Caco-2 (cell line): ENCODE measurements around the gene FBXO24. TPM values are rescaled to one million over a fixed set of nuclear protein-coding genes. Genes with fewer than 3 reads are reported as not detected.
A peak's percentile ranks its signal among the peaks of the same experiment; 100 is the strongest.

Source experiments
- BruUV-seq: library from RNA; stranded (reverse); fragments of 400-500 nt; replicated peaks from 2 replicates; lab custom pipeline; 2021; lab: Mats Ljungman, UMichigan
- CTCF ChIA-PET: fragments of 300-600 bp; sonication (Branson Sonifier 250); formaldehyde crosslinking; loops from one replicate; lab custom pipeline; 2022; ENCODE audit warnings: antibody characterized with exemption; lab: Charles Lee
- POLR2A ChIA-PET: fragments of 300-600 bp; sonication (Branson Sonifier 250); formaldehyde crosslinking; loops from one replicate; lab custom pipeline; 2022; ENCODE audit warnings: antibody characterized with exemption; lab: Charles Lee
- DNase-seq, 2 experiments: peaks; one replicate each; pipeline versions ENCODE4 v3.0.0 to v3.0.0-alpha.2; 2020 to 2022
- H3K27me3 ChIP-seq: replicated peaks from 2 replicates; pipeline ENCODE4 v1.6.0; 2011; ENCODE audit warnings: low read length; ENCODE audit not compliant: control insufficient read depth, insufficient read depth
- H3K36me3 ChIP-seq: 2 replicates; pipeline ENCODE4 v1.5.1; 2011; ENCODE audit warnings: low read length; ENCODE audit not compliant: control insufficient read depth, insufficient read depth
- H3K4me1 ChIP-seq: fragments of 250-450 bp; sonication (Bioruptor Pico); 2 replicates; pipeline ENCODE4 v1.5.1; 2020; ENCODE audit warnings: mild to moderate bottlenecking
- H3K4me3 ChIP-seq: 2 replicates; pipeline ENCODE4 v1.5.1; 2011; ENCODE audit warnings: low read depth, mild to moderate bottlenecking, control low read depth, low read length
- H3K9me3 ChIP-seq: fragments of 250-450 bp; sonication (Bioruptor Pico); 2 replicates; pipeline ENCODE4 v1.5.1; 2020; ENCODE audit warnings: mild to moderate bottlenecking, moderate library complexity
- H3K27ac Mint-ChIP-seq: one replicate; pipeline ENCODE4 v1.8.0; 2022; ENCODE audit warnings: mixed read lengths; ENCODE audit not compliant: unreplicated experiment
- H3K27me3 Mint-ChIP-seq: one replicate; pipeline ENCODE4 v1.8.0; 2022; ENCODE audit warnings: mixed read lengths; ENCODE audit not compliant: insufficient read depth, unreplicated experiment
- H3K36me3 Mint-ChIP-seq: one replicate; pipeline ENCODE4 v1.8.0; 2022; ENCODE audit warnings: mild to moderate bottlenecking, mixed read lengths; ENCODE audit not compliant: insufficient read depth, unreplicated experiment
- H3K4me1 Mint-ChIP-seq: one replicate; pipeline ENCODE4 v1.8.0; 2022; ENCODE audit warnings: low read depth, mixed read lengths; ENCODE audit not compliant: unreplicated experiment
- H3K4me3 Mint-ChIP-seq: one replicate; pipeline ENCODE4 v1.8.0; 2022; ENCODE audit warnings: mild to moderate bottlenecking, moderate library complexity, mixed read lengths; ENCODE audit not compliant: unreplicated experiment
- H3K9me3 Mint-ChIP-seq: one replicate; pipeline ENCODE4 v1.8.0; 2022; ENCODE audit warnings: mixed read lengths; ENCODE audit not compliant: unreplicated experiment
- intact Hi-C: fragments of 100-400 bp; cut with micrococcal nuclease; formaldehyde crosslinking; loops from one replicate; pipeline ENCODE4 v1.10.0; 2022; ENCODE audit not compliant: unreplicated experiment
- total RNA-seq: library from RNA; stranded (reverse); gene quantifications from 2 replicates; pipeline ENCODE4 v1.2.3, GENCODE V29; 2022
- TF ChIP-seq, protein P1 (sequence below), 2 experiments: fragments of 200-600 bp in 1 of 2; IDR thresholded peaks; 1 replicate in 1 of 2; 2 replicates in 1 of 2; pipeline versions ENCODE4 v1.5.1 to v1.8.0; 2011 to 2022; ENCODE audit warnings: antibody characterized with exemption in 1 of 2, control low read depth in 1 of 2, inconsistent platforms in 1 of 2, low read depth in 1 of 2, low read length in 1 of 2, mild to moderate bottlenecking in 1 of 2, moderate library complexity in 1 of 2; ENCODE audit not compliant: insufficient read depth in 1 of 2, severe bottlenecking in 1 of 2, unreplicated experiment in 1 of 2

FBXO24 gene
- total RNA-seq, 1 experiment from 2014 or later: 1.5 TPM

- H3K4me3 Mint-ChIP-seq: peak overlapping the region; percentile 52
- peaks cover 54% of the 10 kb centered on the region for H3K4me1 ChIP-seq
- H3K36me3 Mint-ChIP-seq: peaks cover 44% of the 10 kb centered on the region
- no peaks in the 10 kb centered on the region for H3K27me3 Mint-ChIP-seq
- BruUV-seq: no TSS peak
- peak overlapping the region; percentile 80 for H3K27ac Mint-ChIP-seq
- peaks cover 58% of the 10 kb centered on the region for H3K4me1 Mint-ChIP-seq
- no peaks in the 10 kb centered on the region for H3K9me3 Mint-ChIP-seq
- intact Hi-C loops: loop anchor here (5.0 kb wide), 1 partner anchor 44 kb away; no protein-coding TSS in a partner anchor
- no peak for DNase-seq
- no peak overlapping the region for H3K4me3 ChIP-seq
- no peaks in the 10 kb centered on the region; the same call in 1 of the 2 replicates for H3K36me3 ChIP-seq
- TF ChIP-seq, protein P1, sequence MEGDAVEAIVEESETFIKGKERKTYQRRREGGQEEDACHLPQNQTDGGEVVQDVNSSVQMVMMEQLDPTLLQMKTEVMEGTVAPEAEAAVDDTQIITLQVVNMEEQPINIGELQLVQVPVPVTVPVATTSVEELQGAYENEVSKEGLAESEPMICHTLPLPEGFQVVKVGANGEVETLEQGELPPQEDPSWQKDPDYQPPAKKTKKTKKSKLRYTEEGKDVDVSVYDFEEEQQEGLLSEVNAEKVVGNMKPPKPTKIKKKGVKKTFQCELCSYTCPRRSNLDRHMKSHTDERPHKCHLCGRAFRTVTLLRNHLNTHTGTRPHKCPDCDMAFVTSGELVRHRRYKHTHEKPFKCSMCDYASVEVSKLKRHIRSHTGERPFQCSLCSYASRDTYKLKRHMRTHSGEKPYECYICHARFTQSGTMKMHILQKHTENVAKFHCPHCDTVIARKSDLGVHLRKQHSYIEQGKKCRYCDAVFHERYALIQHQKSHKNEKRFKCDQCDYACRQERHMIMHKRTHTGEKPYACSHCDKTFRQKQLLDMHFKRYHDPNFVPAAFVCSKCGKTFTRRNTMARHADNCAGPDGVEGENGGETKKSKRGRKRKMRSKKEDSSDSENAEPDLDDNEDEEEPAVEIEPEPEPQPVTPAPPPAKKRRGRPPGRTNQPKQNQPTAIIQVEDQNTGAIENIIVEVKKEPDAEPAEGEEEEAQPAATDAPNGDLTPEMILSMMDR (IDR thresholded peaks at IDR 0.05; ENCODE audit: insufficient read depth in 1 of 2, low read depth in 1 of 2, low read length in 1 of 2, severe bottlenecking in 1 of 2, unreplicated experiment in 1 of 2): no peak
- ChIA-PET POLR2A (interaction anchor here (1.1 kb wide), 1 partner anchor 13 kb away, joined by 7 read pairs; no protein-coding TSS in a partner anchor), CTCF (interaction anchor here (0.8 to 1.7 kb wide), 2 partner anchors 13 to 15 kb away, joined by 3 to 8 read pairs; no protein-coding TSS in a partner anchor)
- no peaks in the 10 kb centered on the region for H3K27me3 ChIP-seq
- H3K9me3 ChIP-seq: no peaks in the 10 kb centered on the region
Observed at GRCh38 chr7:100546129-100546925, 39.8 kb upstream of the FBXO24 start.

- no TSS peak for BruUV-seq
- peak overlapping the region; percentile 52 for H3K4me3 Mint-ChIP-seq
- H3K4me1 ChIP-seq: peaks cover 49% of the 10 kb centered on the region
Observed at GRCh38 chr7:100546926-100547800, 39.0 kb upstream of the FBXO24 start.

More at GRCh38 chr7:100546926-100547800, 39.0 kb upstream of the FBXO24 start:
- CTCF ChIA-PET: interaction anchor here (0.5 kb wide), 1 partner anchor 331 kb away, joined by 3 read pairs; no protein-coding TSS in a partner anchor
- DNase-seq: no peak
- Histone ChIP-seq H3K27me3 (no peaks in the 10 kb centered on the region), H3K4me3 (no peak overlapping the region), H3K9me3 (no peaks in the 10 kb centered on the region), H3K36me3 (no peaks in the 10 kb centered on the region; the same call in 1 of the 2 replicates)
- TF ChIP-seq, protein P1 (IDR thresholded peaks at IDR 0.05; ENCODE audit: insufficient read depth in 1 of 2, low read depth in 1 of 2, low read length in 1 of 2, severe bottlenecking in 1 of 2, unreplicated experiment in 1 of 2): no peak
- H3K4me1 Mint-ChIP-seq: peaks cover 53% of the 10 kb centered on the region
- H3K9me3 Mint-ChIP-seq: no peaks in the 10 kb centered on the region
- peak overlapping the region; percentile 80 for H3K27ac Mint-ChIP-seq
- intact Hi-C loops: loop anchor here (5.0 kb wide), 1 partner anchor 45 kb away; no protein-coding TSS in a partner anchor
- peaks cover 47% of the 10 kb centered on the region for H3K36me3 Mint-ChIP-seq
- no peaks in the 10 kb centered on the region for H3K27me3 Mint-ChIP-seq
- POLR2A ChIA-PET: no interaction called here
